HG02885 (cell line): ENCODE measurements around the gene TXLNA.

Experiments used
- ATAC-seq: cut with Tn5 transposase; IDR thresholded peaks from one replicate; pipeline ENCODE4 v1.9.1; 2021; ENCODE audit warnings: mild to moderate bottlenecking; ENCODE audit not compliant: unreplicated experiment, poor library complexity

TXLNA gene

GRCh38 chr1:32182060-32182459 lies 2.6 kb downstream of the TXLNA start:
- ATAC-seq = no peak

GRCh38 chr1:32184650-32185049 lies 5.2 kb downstream of the TXLNA start:
- no peak for ATAC-seq

- ATAC-seq = no peak
Measured at GRCh38 chr1:32186077-32186476, 6.6 kb downstream of the TXLNA start.

GRCh38 chr1:32186491-32186890 lies 7.0 kb downstream of the TXLNA start:
- no peak for ATAC-seq

- no peak for ATAC-seq
Measured at GRCh38 chr1:32187850-32188249, 8.4 kb downstream of the TXLNA start.

GRCh38 chr1:32192220-32192948 lies 12.9 kb downstream of the TXLNA start:
- no peak for ATAC-seq

- no peak for ATAC-seq
Measured at GRCh38 chr1:32194984-32195383, 15.5 kb downstream of the TXLNA start.

GRCh38 chr1:32195531-32195930 lies 16.1 kb downstream of the TXLNA start:
- ATAC-seq = no peak

- no peak for ATAC-seq
Measured at GRCh38 chr1:32195972-32196823, 16.7 kb downstream of the TXLNA start.

- ATAC-seq = no peak
Measured at GRCh38 chr1:32197074-32197473, 17.6 kb downstream of the TXLNA start.

GRCh38 chr1:32197837-32198236 lies 18.4 kb downstream of the TXLNA start:
- ATAC-seq = no peak

- no peak for ATAC-seq
Measured at GRCh38 chr1:32198237-32199042, 19.0 kb downstream of the TXLNA start.

GRCh38 chr1:32199043-32199716 lies 19.7 kb downstream of the TXLNA start:
- ATAC-seq = no peak

- ATAC-seq = no peak
Measured at GRCh38 chr1:32199717-32200072, 20.2 kb downstream of the TXLNA start.

GRCh38 chr1:32200226-32201010 lies 20.9 kb downstream of the TXLNA start, which contains the start of gene CCDC28B:
TSS of gene CCDC28B (plus strand) at chr1:32200595. CDS start at chr1:32201936, 1,341 bp downstream.
- no peak for ATAC-seq

GRCh38 chr1:32201011-32201855 lies 21.8 kb downstream of the TXLNA start:
- no peak for ATAC-seq

GRCh38 chr1:32204943-32205361 lies 25.5 kb downstream of the TXLNA start:
- no peak for ATAC-seq
